ENCODE results near the gene TMEM167A.

DNA sequence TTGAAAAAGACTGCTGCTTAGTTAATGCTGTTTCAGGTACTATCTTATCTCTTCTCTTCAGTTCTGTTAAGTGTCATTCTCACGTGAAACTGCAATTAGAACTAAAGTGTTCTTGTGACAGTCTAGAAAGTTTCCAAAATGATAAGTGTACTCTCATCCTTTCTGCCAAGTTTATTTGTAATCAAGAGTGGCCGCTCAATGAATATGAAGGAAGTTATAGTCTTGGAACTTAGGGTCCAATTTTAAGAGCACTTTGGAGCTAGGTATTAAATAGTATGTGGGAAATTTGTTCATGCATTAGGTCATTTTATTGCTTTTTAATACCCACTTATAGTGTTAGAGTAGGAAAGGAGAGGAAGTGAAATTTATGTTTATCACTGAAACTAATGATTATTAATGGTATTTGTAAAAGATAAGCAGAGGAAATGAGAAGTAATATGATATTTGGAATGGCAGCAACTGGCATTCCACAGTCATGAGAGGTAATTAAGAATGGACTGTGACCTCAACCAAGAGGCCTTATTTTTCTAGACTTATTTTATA, 20.6 kb upstream of the TMEM167A start:
- TF ChIP-seq, protein P1, sequence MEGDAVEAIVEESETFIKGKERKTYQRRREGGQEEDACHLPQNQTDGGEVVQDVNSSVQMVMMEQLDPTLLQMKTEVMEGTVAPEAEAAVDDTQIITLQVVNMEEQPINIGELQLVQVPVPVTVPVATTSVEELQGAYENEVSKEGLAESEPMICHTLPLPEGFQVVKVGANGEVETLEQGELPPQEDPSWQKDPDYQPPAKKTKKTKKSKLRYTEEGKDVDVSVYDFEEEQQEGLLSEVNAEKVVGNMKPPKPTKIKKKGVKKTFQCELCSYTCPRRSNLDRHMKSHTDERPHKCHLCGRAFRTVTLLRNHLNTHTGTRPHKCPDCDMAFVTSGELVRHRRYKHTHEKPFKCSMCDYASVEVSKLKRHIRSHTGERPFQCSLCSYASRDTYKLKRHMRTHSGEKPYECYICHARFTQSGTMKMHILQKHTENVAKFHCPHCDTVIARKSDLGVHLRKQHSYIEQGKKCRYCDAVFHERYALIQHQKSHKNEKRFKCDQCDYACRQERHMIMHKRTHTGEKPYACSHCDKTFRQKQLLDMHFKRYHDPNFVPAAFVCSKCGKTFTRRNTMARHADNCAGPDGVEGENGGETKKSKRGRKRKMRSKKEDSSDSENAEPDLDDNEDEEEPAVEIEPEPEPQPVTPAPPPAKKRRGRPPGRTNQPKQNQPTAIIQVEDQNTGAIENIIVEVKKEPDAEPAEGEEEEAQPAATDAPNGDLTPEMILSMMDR (IDR thresholded peaks at IDR 0.05), result no peak
- TF ChIP-seq POLR2A (IDR thresholded peaks at IDR 0.05) (no peak), EP300 (IDR thresholded peaks at IDR 0.05) (no peak), POLR2AphosphoS5 (IDR thresholded peaks at IDR 0.05) (no peak)

Data from stomach (tissue), 4 donors.